ENCODE results near the gene NR2F1-AS1.

Gene NR2F1-AS1

GRCh38 chr5:93593476-93594131 is 12.6 kb upstream of the NR2F1-AS1 start:
- no peak for DNase-seq (ENCODE audit: low read depth)
- no peak overlapping the region for H3K4me3 ChIP-seq (ENCODE audit: low read depth, low read length)
- no peak for TF ChIP-seq CTCF (IDR thresholded peaks at IDR 0.05; ENCODE audit: control insufficient read depth, extremely low read depth, insufficient read depth)

- DNase-seq (ENCODE audit: low read depth) = no peak
- no peak for TF ChIP-seq CTCF (IDR thresholded peaks at IDR 0.05; ENCODE audit: control insufficient read depth, extremely low read depth, insufficient read depth)
- H3K4me3 ChIP-seq (ENCODE audit: low read depth, low read length) = no peak overlapping the region
Observed at GRCh38 chr5:93592883-93593282, 11.9 kb upstream of the NR2F1-AS1 start.

GRCh38 chr5:93591323-93591945 is 10.4 kb upstream of the NR2F1-AS1 start:
- no peak overlapping the region for H3K4me3 ChIP-seq (ENCODE audit: low read depth, low read length)
- DNase-seq (ENCODE audit: low read depth) = no peak
- no peak for TF ChIP-seq CTCF (IDR thresholded peaks at IDR 0.05; ENCODE audit: control insufficient read depth, extremely low read depth, insufficient read depth)

GRCh38 chr5:93590493-93590892 is 9.5 kb upstream of the NR2F1-AS1 start:
- DNase-seq (ENCODE audit: low read depth) = no peak
- no peak for TF ChIP-seq CTCF (IDR thresholded peaks at IDR 0.05; ENCODE audit: control insufficient read depth, extremely low read depth, insufficient read depth)
- no peak overlapping the region for H3K4me3 ChIP-seq (ENCODE audit: low read depth, low read length)

- no peak overlapping the region for H3K4me3 ChIP-seq (ENCODE audit: low read depth, low read length)
- DNase-seq (ENCODE audit: low read depth) = no peak
- no peak for TF ChIP-seq CTCF (IDR thresholded peaks at IDR 0.05; ENCODE audit: control insufficient read depth, extremely low read depth, insufficient read depth)
Observed at GRCh38 chr5:93589829-93590215, 8.8 kb upstream of the NR2F1-AS1 start.

- no peak for TF ChIP-seq CTCF (IDR thresholded peaks at IDR 0.05; ENCODE audit: control insufficient read depth, extremely low read depth, insufficient read depth)
- no peak overlapping the region for H3K4me3 ChIP-seq (ENCODE audit: low read depth, low read length)
- DNase-seq (ENCODE audit: low read depth) = no peak
Observed at GRCh38 chr5:93589152-93589828, 8.3 kb upstream of the NR2F1-AS1 start.
